Measurements from ENCODE around the gene DENND2A. TPM values are rescaled to one million over a fixed set of nuclear protein-coding genes. Genes with fewer than 3 reads are reported as not detected.

The DENND2A gene
- total and polyA plus RNA-seq, 10 of the 15 experiments (the other 5 are each of a cell fraction or from before 2014, with no cell fraction given) = 0.01 TPM; not detected in 9

DNA sequence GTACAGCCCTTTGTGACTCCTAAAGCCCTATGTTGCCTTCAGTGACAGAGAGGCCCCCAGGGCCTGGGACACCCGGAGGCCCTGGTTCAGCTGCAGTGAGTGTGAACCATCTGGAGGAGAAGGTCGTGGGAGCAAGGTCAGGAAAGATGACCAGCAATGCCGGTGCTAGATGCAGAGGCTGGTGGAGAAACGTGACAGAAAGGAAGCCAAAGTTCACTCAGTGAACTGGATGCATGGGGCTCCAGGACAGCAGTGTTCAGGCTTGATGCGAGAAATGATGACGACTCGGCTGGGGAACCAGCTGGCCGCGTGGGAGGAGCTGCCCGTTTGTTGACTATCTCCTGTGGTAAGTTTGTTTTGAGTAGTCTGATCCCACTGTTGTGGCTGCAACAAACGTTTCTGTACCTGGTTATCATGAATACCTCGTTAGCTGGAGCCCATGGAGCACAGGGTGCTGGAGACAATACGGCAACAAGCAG lies 107.2 kb downstream of the DENND2A start:
- no peaks in the 10 kb centered on the region; a peak in 1 of 4 replicates for H3K27me3 ChIP-seq (replicated peaks in 1 of 2; ENCODE audit: control insufficient read depth in 2 of 2, insufficient read depth in 2 of 2, low read length in 1 of 2)
- H3K4me1 ChIP-seq (ENCODE audit: control insufficient read depth, insufficient read depth, low read length) = no peaks in the 10 kb centered on the region
- CTCF ChIA-PET = no interaction called here
- intact Hi-C loops (cut with micrococcal nuclease; ENCODE audit: unreplicated experiment) = no loop called here
- DNase-seq (ENCODE audit: low read depth, low spot score) (no peak), ATAC-seq (no peak), FAIRE-seq (no peak)
- no TSS peak for BruUV-seq (replicated peaks)
- POLR2A ChIA-PET = no interaction called here
- RAD21 ChIA-PET (ENCODE audit: unreplicated experiment) = no interaction called here
- H3K36me3 ChIP-seq (ENCODE audit: control insufficient read depth in 2 of 2, insufficient read depth in 2 of 2, low read length in 1 of 2) = no peaks in the 10 kb centered on the region
- no peak overlapping the region for H3K4me2 ChIP-seq (ENCODE audit: control insufficient read depth, insufficient read depth)
- H3K27ac ChIP-seq (ENCODE audit: control insufficient read depth, insufficient read depth) = no peak overlapping the region
- H3K79me2 ChIP-seq (ENCODE audit: control insufficient read depth, insufficient read depth, low read length) = no peaks in the 10 kb centered on the region
- in situ Hi-C loops (cut with MboI) = no loop called here
- H3K9ac ChIP-seq (ENCODE audit: control insufficient read depth, insufficient read depth, low read length) = no peak overlapping the region
- H2AFZ ChIP-seq (ENCODE audit: control insufficient read depth, low read depth, low read length) = no peak overlapping the region
- SMC1A ChIA-PET (ENCODE audit: uncharacterized antibody, unreplicated experiment) = no interaction called here
- H3K9me3 ChIP-seq (replicated peaks; ENCODE audit: control insufficient read depth, insufficient read depth, low read length) = no peaks in the 10 kb centered on the region
- H4K20me1 ChIP-seq (ENCODE audit: control insufficient read depth, insufficient read depth) = no peaks in the 10 kb centered on the region
- 25% methylated on average over 13 of the region's 13 CpGs for WGBS (ENCODE audit: insufficient coverage, insufficient replicate concordance, low lambda C conversion rate, missing lambda C conversion rate)
- H3K4me3 ChIP-seq = no peak overlapping the region
- TF ChIP-seq, protein P1, sequence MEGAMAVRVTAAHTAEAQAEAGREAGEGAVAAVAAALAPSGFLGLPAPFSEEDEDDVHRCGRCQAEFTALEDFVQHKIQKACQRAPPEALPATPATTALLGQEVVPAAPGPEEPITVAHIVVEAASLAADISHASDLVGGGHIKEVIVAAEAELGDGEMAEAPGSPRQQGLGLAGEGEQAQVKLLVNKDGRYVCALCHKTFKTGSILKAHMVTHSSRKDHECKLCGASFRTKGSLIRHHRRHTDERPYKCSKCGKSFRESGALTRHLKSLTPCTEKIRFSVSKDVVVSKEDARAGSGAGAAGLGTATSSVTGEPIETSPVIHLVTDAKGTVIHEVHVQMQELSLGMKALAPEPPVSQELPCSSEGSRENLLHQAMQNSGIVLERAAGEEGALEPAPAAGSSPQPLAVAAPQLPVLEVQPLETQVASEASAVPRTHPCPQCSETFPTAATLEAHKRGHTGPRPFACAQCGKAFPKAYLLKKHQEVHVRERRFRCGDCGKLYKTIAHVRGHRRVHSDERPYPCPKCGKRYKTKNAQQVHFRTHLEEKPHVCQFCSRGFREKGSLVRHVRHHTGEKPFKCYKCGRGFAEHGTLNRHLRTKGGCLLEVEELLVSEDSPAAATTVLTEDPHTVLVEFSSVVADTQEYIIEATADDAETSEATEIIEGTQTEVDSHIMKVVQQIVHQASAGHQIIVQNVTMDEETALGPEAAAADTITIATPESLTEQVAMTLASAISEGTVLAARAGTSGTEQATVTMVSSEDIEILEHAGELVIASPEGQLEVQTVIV (IDR thresholded peaks at IDR 0.05; ENCODE audit: borderline replicate concordance, partially characterized antibody) = no peak
- TF ChIP-seq ESRRA (IDR thresholded peaks at IDR 0.05; ENCODE audit: low read length) (no peak), SREBF1 (IDR thresholded peaks at IDR 0.05; ENCODE audit: low read length) (no peak), IKZF2 (IDR thresholded peaks at IDR 0.05) (no peak), NR2C1 (IDR thresholded peaks at IDR 0.05) (no peak), ZNF687 (IDR thresholded peaks at IDR 0.05) (no peak), POLR2A (IDR thresholded peaks at IDR 0.05; ENCODE audit: low read depth, low read length) (no peak), MTA3 (IDR thresholded peaks at IDR 0.05; ENCODE audit: borderline replicate concordance, low read length) (no peak), FOXK2 (IDR thresholded peaks at IDR 0.05) (no peak), E2F4 (IDR thresholded peaks at IDR 0.05; ENCODE audit: low read depth, low read length) (no peak), ZNF384 (IDR thresholded peaks at IDR 0.05; ENCODE audit: borderline replicate concordance, low read depth, low read length) (no peak), BCL11A (IDR thresholded peaks at IDR 0.05; ENCODE audit: low read depth, low read length) (no peak)
- TF ChIP-seq, protein P2, sequence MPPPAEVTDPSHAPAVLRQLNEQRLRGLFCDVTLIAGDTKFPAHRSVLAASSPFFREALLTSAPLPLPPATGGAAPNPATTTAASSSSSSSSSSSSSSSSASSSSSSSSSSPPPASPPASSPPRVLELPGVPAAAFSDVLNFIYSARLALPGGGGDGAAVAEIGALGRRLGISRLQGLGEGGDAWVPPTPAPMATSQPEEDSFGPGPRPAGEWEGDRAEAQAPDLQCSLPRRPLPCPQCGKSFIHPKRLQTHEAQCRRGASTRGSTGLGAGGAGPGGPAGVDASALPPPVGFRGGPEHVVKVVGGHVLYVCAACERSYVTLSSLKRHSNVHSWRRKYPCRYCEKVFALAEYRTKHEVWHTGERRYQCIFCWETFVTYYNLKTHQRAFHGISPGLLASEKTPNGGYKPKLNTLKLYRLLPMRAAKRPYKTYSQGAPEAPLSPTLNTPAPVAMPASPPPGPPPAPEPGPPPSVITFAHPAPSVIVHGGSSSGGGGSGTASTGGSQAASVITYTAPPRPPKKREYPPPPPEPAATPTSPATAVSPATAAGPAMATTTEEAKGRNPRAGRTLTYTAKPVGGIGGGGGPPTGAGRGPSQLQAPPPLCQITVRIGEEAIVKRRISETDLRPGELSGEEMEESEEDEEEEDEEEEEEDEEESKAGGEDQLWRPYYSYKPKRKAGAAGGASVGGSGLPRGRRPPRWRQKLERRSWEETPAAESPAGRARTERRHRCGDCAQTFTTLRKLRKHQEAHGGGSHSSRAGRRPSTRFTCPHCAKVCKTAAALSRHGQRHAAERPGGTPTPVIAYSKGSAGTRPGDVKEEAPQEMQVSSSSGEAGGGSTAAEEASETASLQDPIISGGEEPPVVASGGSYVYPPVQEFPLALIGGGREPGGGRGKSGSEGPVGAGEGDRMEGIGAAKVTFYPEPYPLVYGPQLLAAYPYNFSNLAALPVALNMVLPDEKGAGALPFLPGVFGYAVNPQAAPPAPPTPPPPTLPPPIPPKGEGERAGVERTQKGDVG (CRISPR knock-in tag; IDR thresholded peaks at IDR 0.05) = no peak

Data from GM12878 (cell line).